Right lung (tissue), 5 donors: ENCODE results near the gene ELOVL2. TPM values are rescaled to one million over a fixed set of nuclear protein-coding genes. Genes with fewer than 3 reads are reported as not detected.
"Not testable (repeated sequence)": the region's sequence is repeated elsewhere in the genome, so short reads cannot be mapped to it uniquely, and the experiment has no call there.

Experiments
- DNase-seq, 2 donors: peaks; one replicate each; pipeline ENCODE4 v3.0.0-alpha.2; 2013
- polyA plus RNA-seq, 5 donors: library from polyadenylated mRNA; unstranded; fragments of 120-200 nt; gene quantifications; one replicate each; pipeline versions ENCODE4 v1.2.1 to v1.2.3, GENCODE V29; 2013; ENCODE audit warnings: inconsistent platforms in 1 of 5, low replicate concordance in 1 of 5; ENCODE audit not compliant: insufficient read length in 5 of 5, insufficient read depth in 1 of 5

The ELOVL2 gene
- polyA plus RNA-seq, 5 donors, result 3.4 to 6.9 (median 5.4) TPM

- DNase-seq, result no peak
These were observed 21.1 kb downstream of the ELOVL2 start for GRCh38 chr6:11023032-11023431.

GRCh38 chr6:11021714-11022113, 22.4 kb downstream of the ELOVL2 start:
- DNase-seq, result no peak

- DNase-seq, result no peak
These were observed 23.1 kb downstream of the ELOVL2 start for GRCh38 chr6:11021003-11021402.

GRCh38 chr6:11018225-11018624, 25.9 kb downstream of the ELOVL2 start:
- DNase-seq, result no peak

GRCh38 chr6:11017090-11017489, 27.0 kb downstream of the ELOVL2 start:
- no peak for DNase-seq

GRCh38 chr6:11016452-11016851, 27.7 kb downstream of the ELOVL2 start:
- no peak for DNase-seq

GRCh38 chr6:11015102-11015501, 29.0 kb downstream of the ELOVL2 start:
- no peak for DNase-seq

GRCh38 chr6:11013721-11014070, 30.4 kb downstream of the ELOVL2 start:
- DNase-seq, result no peak

- DNase-seq, result no peak
These were observed 31.0 kb downstream of the ELOVL2 start for GRCh38 chr6:11012976-11013720.

GRCh38 chr6:11012295-11012754, 31.8 kb downstream of the ELOVL2 start:
- no peak for DNase-seq

GRCh38 chr6:11011787-11012234, 32.3 kb downstream of the ELOVL2 start:
- no peak for DNase-seq

GRCh38 chr6:11009353-11009752, 34.8 kb downstream of the ELOVL2 start:
- DNase-seq, result no peak

GRCh38 chr6:11008821-11009220, 35.3 kb downstream of the ELOVL2 start:
- DNase-seq, result no peak

GRCh38 chr6:11007715-11008608, 36.1 kb downstream of the ELOVL2 start:
- DNase-seq, result no peak

- DNase-seq, result no peak
These were observed 38.0 kb downstream of the ELOVL2 start for GRCh38 chr6:11006061-11006460.

GRCh38 chr6:11003297-11003696, 40.8 kb downstream of the ELOVL2 start:
- not testable (repeated sequence) for DNase-seq

- DNase-seq, result no peak
These were observed 41.9 kb downstream of the ELOVL2 start for GRCh38 chr6:11002176-11002575.

- DNase-seq, result peak in 1 of 2 donors; percentile 9
These were observed 44.1 kb downstream of the ELOVL2 start for GRCh38 chr6:10999994-11000393.

- no peak for DNase-seq
These were observed 48.9 kb downstream of the ELOVL2 start for GRCh38 chr6:10995114-10995707.

- no peak for DNase-seq
These were observed 50.2 kb downstream of the ELOVL2 start for GRCh38 chr6:10993896-10994295.

GRCh38 chr6:10991115-10991514, 53.0 kb downstream of the ELOVL2 start:
- no peak for DNase-seq

- DNase-seq, result no peak
These were observed 54.5 kb downstream of the ELOVL2 start for GRCh38 chr6:10989587-10989986.
